Lung (tissue), 12 donors: Measurements from ENCODE around the gene HSPG2. TPM values are rescaled to one million over a fixed set of nuclear protein-coding genes. Genes with fewer than 3 reads are reported as not detected.

Source experiments
- ATAC-seq: fragments of 200-7000 bp; cut with Tn5 transposase; one replicate; pipeline ENCODE4 v1.9.1; 2020; ENCODE audit warnings: moderate number of reproducible peaks; ENCODE audit not compliant: insufficient read depth, low FRiP score
- DNase-seq, 3 donors: peaks; one replicate each; pipeline ENCODE4 v3.0.0-alpha.2; 2013 to 2017
- H3K27ac ChIP-seq, 2 donors: one replicate each; pipeline ENCODE4 v1.5.1; 2013; ENCODE audit warnings: mild to moderate bottlenecking in 2 of 2, moderate library complexity in 2 of 2, control low read depth in 1 of 2, inconsistent platforms in 1 of 2, low read depth in 1 of 2, low read length in 1 of 2
- H3K27me3 ChIP-seq, 3 donors: one replicate each; pipeline ENCODE4 v1.5.1; 2013; ENCODE audit warnings: low read length in 2 of 3; ENCODE audit not compliant: control insufficient read depth in 3 of 3, insufficient read depth in 3 of 3
- H3K36me3 ChIP-seq, 4 donors: one replicate each; pipeline ENCODE4 v1.5.1; 2013; ENCODE audit warnings: low read length in 4 of 4, mild to moderate bottlenecking in 1 of 4, moderate library complexity in 1 of 4; ENCODE audit not compliant: control insufficient read depth in 4 of 4, insufficient read depth in 4 of 4
- H3K4me1 ChIP-seq, 5 donors: one replicate each; pipeline ENCODE4 v1.5.1; 2013; ENCODE audit warnings: low read length in 5 of 5, mild to moderate bottlenecking in 2 of 5, moderate library complexity in 1 of 5; ENCODE audit not compliant: control insufficient read depth in 5 of 5, insufficient read depth in 5 of 5
- H3K4me3 ChIP-seq: one replicate; pipeline ENCODE4 v1.5.1; 2013; ENCODE audit warnings: mild to moderate bottlenecking, control low read depth, moderate library complexity
- H3K9ac ChIP-seq, 2 donors: one replicate each; pipeline ENCODE4 v1.5.1; 2013; ENCODE audit warnings: low read length in 2 of 2, control low read depth in 1 of 2; ENCODE audit not compliant: insufficient read depth in 1 of 2
- H3K9me3 ChIP-seq, 4 donors: one replicate each; pipeline ENCODE4 v1.5.1; 2013; ENCODE audit warnings: low read length in 3 of 4, mild to moderate bottlenecking in 1 of 4, moderate library complexity in 1 of 4; ENCODE audit not compliant: control insufficient read depth in 4 of 4, insufficient read depth in 3 of 4
- CTCF ChIP-seq: IDR thresholded peaks from 2 replicates; pipeline ENCODE4 v1.5.1; 2012; ENCODE audit warnings: mild to moderate bottlenecking; ENCODE audit errors: control extremely low read depth, extremely low read depth
- WGBS, 2 donors: extraction: QIAGEN DNeasy Blood & Tissue Kit; methylation state at CpG; one replicate each; pipeline ENCODE4 v1.1.7; 2013; 5-methylcytosine and 5-hydroxymethylcytosine counted together
- polyA plus RNA-seq, 2 donors: library from polyadenylated mRNA; stranded (reverse); fragments of 200-250 nt; gene quantifications; one replicate each; pipeline ENCODE4 v1.2.1, GENCODE V29; 2013
- total RNA-seq, 2 donors: library from RNA; depleted of rRNA in 1 of 2; stranded (reverse); fragments of >200 nt in 1 of 2; gene quantifications; one replicate each; pipeline ENCODE4 v1.2.1, GENCODE V29; 2014 to 2021
- donor health status: control.
- donor health status: control.
- donor health status: Bipolar disorder and iron deficiency.
- donor health status: healthy.
- donor health status: DM: yes; HTN: yes; CAD: no.

Gene HSPG2
- total and polyA plus RNA-seq, 4 donors: 58.0 to 335 (median 140) TPM

GRCh38 chr1:21836729-21837128 is 100.4 kb downstream of the HSPG2 start:
- Histone ChIP-seq H3K9me3 (peaks cover 0 to 11% (median 4%) of the 10 kb centered on the region in 4 donors), H3K36me3 (peaks cover 33 to 58% (median 44%) of the 10 kb centered on the region in 4 donors), H3K9ac (no peak overlapping the region), H3K27me3 (no peaks in the 10 kb centered on the region), H3K27ac (no peak overlapping the region), H3K4me3 (no peak overlapping the region), H3K4me1 (no peaks in the 10 kb centered on the region)
- no peak for DNase-seq
- no peak for TF ChIP-seq CTCF
- ATAC-seq: no peak
- 96 to 98% methylated on average over 13 of the region's 13 CpGs for WGBS, 2 donors

GRCh38 chr1:21836010-21836409 is 101.1 kb downstream of the HSPG2 start:
- DNase-seq (no peak), ATAC-seq (no peak)
- TF ChIP-seq CTCF: no peak
- peaks cover 0 to 11% (median 4%) of the 10 kb centered on the region in 4 donors for H3K9me3 ChIP-seq
- H3K4me1 ChIP-seq: no peaks in the 10 kb centered on the region
- peaks cover 33 to 58% (median 44%) of the 10 kb centered on the region in 4 donors for H3K36me3 ChIP-seq
- no peak overlapping the region for H3K4me3 ChIP-seq
- no peaks in the 10 kb centered on the region for H3K27me3 ChIP-seq
- no peak overlapping the region for H3K9ac ChIP-seq
- 97 to 99% methylated on average over 4 of the region's 4 CpGs for WGBS, 2 donors
- H3K27ac ChIP-seq: no peak overlapping the region

- H3K36me3 ChIP-seq: peaks cover 34 to 62% (median 46%) of the 10 kb centered on the region in 4 donors
Measured at GRCh38 chr1:21834666-21835065, 102.4 kb downstream of the HSPG2 start.

More at GRCh38 chr1:21834666-21835065, 102.4 kb downstream of the HSPG2 start:
- Histone ChIP-seq H3K9ac (no peak overlapping the region), H3K4me3 (no peak overlapping the region), H3K4me1 (no peaks in the 10 kb centered on the region), H3K27ac (no peak overlapping the region), H3K27me3 (no peaks in the 10 kb centered on the region), H3K9me3 (peaks cover 0 to 11% (median 4%) of the 10 kb centered on the region in 4 donors)
- TF ChIP-seq CTCF: no peak
- WGBS, 2 donors: 95 to 97% methylated on average over 16 of the region's 16 CpGs
- ATAC-seq (no peak), DNase-seq (no peak)
